Gastroesophageal sphincter (tissue), 4 donors: ENCODE measurements around the gene C3AR1. TPM values are rescaled to one million over a fixed set of nuclear protein-coding genes. Genes with fewer than 3 reads are reported as not detected.

Experiments used
- ATAC-seq: fragments of 150-250 bp; one replicate; pipeline ENCODE4 v1.9.1; 2016; ENCODE audit warnings: mild to moderate bottlenecking, moderate library complexity
- H3K27ac ChIP-seq, 4 donors: fragments of 200-600 bp; sonication (generic) in 3 of 4; 1 replicate in 3 of 4; 2 replicates in 1 of 4; pipeline ENCODE4 v1.5.1; 2016 to 2019
- H3K27me3 ChIP-seq: fragments of 200-600 bp; sonication (generic); one replicate; pipeline ENCODE4 v1.5.1; 2019
- H3K36me3 ChIP-seq, 2 donors: fragments of 200-600 bp; sonication (generic); one replicate each; pipeline ENCODE4 v1.5.1; 2019; ENCODE audit warnings: control low read depth in 1 of 2
- H3K4me1 ChIP-seq, 3 donors: fragments of 200-600 bp; sonication (generic); 1 replicate in 2 of 3; 2 replicates in 1 of 3; pipeline ENCODE4 v1.5.1; 2016 to 2019; ENCODE audit warnings: control low read depth in 2 of 3
- H3K4me3 ChIP-seq, 2 donors: fragments of 200-600 bp; sonication (generic); one replicate each; pipeline ENCODE4 v1.5.1; 2019; ENCODE audit warnings: mild to moderate bottlenecking in 1 of 2, moderate library complexity in 1 of 2
- H3K9me3 ChIP-seq, 3 donors: fragments of 200-600 bp; sonication (generic); one replicate each; pipeline ENCODE4 v1.5.1; 2017 to 2019; ENCODE audit warnings: control low read depth in 2 of 3
- CTCF ChIP-seq, 4 experiments: fragments of 200-600 bp in 2 of 4; fragments of 450-650 bp in 2 of 4; sonication (generic) in 1 of 4; IDR thresholded peaks; one replicate each; pipeline ENCODE4 v1.5.1; 2017 to 2019; ENCODE audit warnings: antibody characterized with exemption in 4 of 4, mild to moderate bottlenecking in 2 of 4, moderate library complexity in 2 of 4
- EP300 ChIP-seq: sonication (generic); formaldehyde crosslinking; IDR thresholded peaks from one replicate; pipeline ENCODE4 v1.6.1; 2017; ENCODE audit warnings: antibody characterized with exemption, mild to moderate bottlenecking
- POLR2A ChIP-seq, 2 donors: fragments of 450-650 bp; IDR thresholded peaks; one replicate each; pipeline ENCODE4 v1.6.1; 2017; ENCODE audit warnings: antibody characterized with exemption in 2 of 2, mild to moderate bottlenecking in 2 of 2, moderate library complexity in 1 of 2
- POLR2AphosphoS5 ChIP-seq: sonication (generic); formaldehyde crosslinking; IDR thresholded peaks from one replicate; pipeline ENCODE4 v1.6.1; 2017; ENCODE audit warnings: antibody characterized with exemption
- WGBS, 2 donors: methylation state at CpG; one replicate each; pipeline ENCODE4 v1.1.5; 2018; ENCODE audit warnings: low coverage in 1 of 2; 5-methylcytosine and 5-hydroxymethylcytosine counted together
- total RNA-seq, 4 donors: library from RNA; depleted of rRNA; stranded (reverse); fragments of >200 nt; gene quantifications; one replicate each; pipeline ENCODE4 v1.1.0, GENCODE V29; 2016

Gene C3AR1
- total RNA-seq, 4 donors from 2014 or later, result 1.6 to 16.7 (median 7.6) TPM

GRCh38 chr12:8058506-8058905, 7.7 kb downstream of the C3AR1 start:
- Histone ChIP-seq H3K4me1 (no peaks in the 10 kb centered on the region), H3K36me3 (peaks cover 0 to 34% of the 10 kb centered on the region in 2 donors), H3K27me3 (no peaks in the 10 kb centered on the region), H3K9me3 (no peaks in the 10 kb centered on the region), H3K4me3 (no peak overlapping the region), H3K27ac (no peak overlapping the region)
- WGBS, 2 donors, result 54 to 69% methylated on average over 4 to 6 of the region's 6 CpGs
- no peak for TF ChIP-seq POLR2AphosphoS5
- TF ChIP-seq CTCF (IDR thresholded peaks at IDR 0.05), result no peak
- TF ChIP-seq EP300, result no peak
- no peak for ATAC-seq

DNA sequence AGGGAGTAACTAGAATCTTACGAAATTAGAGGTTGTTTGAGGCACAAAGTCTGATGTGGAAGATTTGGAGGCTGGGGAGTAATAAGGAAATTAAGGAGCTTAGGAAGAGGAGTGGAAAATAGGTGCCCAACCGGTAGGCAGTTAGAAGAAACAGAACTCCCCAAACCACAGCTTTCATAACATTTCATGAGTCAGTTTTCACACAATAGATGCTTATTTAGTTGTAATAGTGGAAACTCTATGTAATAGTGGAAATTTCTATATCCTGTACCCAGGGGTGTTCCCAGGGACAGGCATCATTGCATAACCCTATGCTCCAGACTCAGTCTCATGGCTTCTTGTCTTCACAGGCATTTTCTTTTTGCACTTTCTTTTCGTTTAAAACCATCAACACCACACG, 8.3 kb downstream of the C3AR1 start:
- H3K27ac ChIP-seq, result no peak overlapping the region
- no peaks in the 10 kb centered on the region for H3K27me3 ChIP-seq
- WGBS, 2 donors, result 64 to 68% methylated on average over 4 of the region's 4 CpGs
- H3K4me1 ChIP-seq, result no peaks in the 10 kb centered on the region
- peak; percentile 68 for ATAC-seq
- peaks cover 0 to 41% of the 10 kb centered on the region in 2 donors for H3K36me3 ChIP-seq
- TF ChIP-seq CTCF (IDR thresholded peaks at IDR 0.05) (no peak), POLR2A (IDR thresholded peaks at IDR 0.05) (no peak), EP300 (no peak), POLR2AphosphoS5 (no peak)
- no peaks in the 10 kb centered on the region for H3K9me3 ChIP-seq
- H3K4me3 ChIP-seq, result no peak overlapping the region

GRCh38 chr12:8057306-8057705, 8.9 kb downstream of the C3AR1 start:
- Histone ChIP-seq H3K36me3 (peaks cover 0 to 46% of the 10 kb centered on the region in 2 donors), H3K27ac (no peak overlapping the region), H3K4me3 (no peak overlapping the region), H3K27me3 (no peaks in the 10 kb centered on the region), H3K9me3 (no peaks in the 10 kb centered on the region), H3K4me1 (no peaks in the 10 kb centered on the region)
- ATAC-seq, result no peak
- TF ChIP-seq CTCF (IDR thresholded peaks at IDR 0.05) (no peak), EP300 (no peak), POLR2A (IDR thresholded peaks at IDR 0.05) (no peak), POLR2AphosphoS5 (no peak)
- WGBS, 2 donors, result 51 to 67% methylated on average over 2 of the region's 2 CpGs

- H3K4me1 ChIP-seq, result no peaks in the 10 kb centered on the region
- peaks cover 0 to 71% of the 10 kb centered on the region in 2 donors for H3K36me3 ChIP-seq
- no peaks in the 10 kb centered on the region for H3K9me3 ChIP-seq
- 100% methylated on average over 1 of the region's 2 CpGs; no CpG with 5 or more reads in 1 of the 2 donors for WGBS, 2 donors
- no peaks in the 10 kb centered on the region for H3K27me3 ChIP-seq
- no peak overlapping the region for H3K4me3 ChIP-seq
- H3K27ac ChIP-seq, result no peak overlapping the region
- TF ChIP-seq POLR2AphosphoS5 (no peak), POLR2A (IDR thresholded peaks at IDR 0.05) (no peak), EP300 (no peak), CTCF (IDR thresholded peaks at IDR 0.05) (no peak)
- ATAC-seq, result no peak
These were observed 11.3 kb downstream of the C3AR1 start for GRCh38 chr12:8054816-8055215.

- H3K27ac ChIP-seq, result no peak overlapping the region
- peaks cover 4 to 88% of the 10 kb centered on the region in 2 donors for H3K36me3 ChIP-seq
- ATAC-seq, result peak; percentile 57
- no peaks in the 10 kb centered on the region for H3K4me1 ChIP-seq
- no peaks in the 10 kb centered on the region for H3K9me3 ChIP-seq
- 65 to 74% methylated on average over 5 to 7 of the region's 7 CpGs for WGBS, 2 donors
- no peaks in the 10 kb centered on the region for H3K27me3 ChIP-seq
- no peak overlapping the region for H3K4me3 ChIP-seq
- TF ChIP-seq POLR2A (IDR thresholded peaks at IDR 0.05) (no peak), CTCF (IDR thresholded peaks at IDR 0.05) (no peak), EP300 (no peak), POLR2AphosphoS5 (no peak)
These were observed 13.5 kb downstream of the C3AR1 start for GRCh38 chr12:8052679-8053078.
